ENCODE measurements around the gene TMEM150B. TPM values are rescaled to one million over a fixed set of nuclear protein-coding genes. Genes with fewer than 3 reads are reported as not detected.

The TMEM150B gene
- total RNA-seq, 1 donor from 2014 or later = 0.89 TPM

DNA sequence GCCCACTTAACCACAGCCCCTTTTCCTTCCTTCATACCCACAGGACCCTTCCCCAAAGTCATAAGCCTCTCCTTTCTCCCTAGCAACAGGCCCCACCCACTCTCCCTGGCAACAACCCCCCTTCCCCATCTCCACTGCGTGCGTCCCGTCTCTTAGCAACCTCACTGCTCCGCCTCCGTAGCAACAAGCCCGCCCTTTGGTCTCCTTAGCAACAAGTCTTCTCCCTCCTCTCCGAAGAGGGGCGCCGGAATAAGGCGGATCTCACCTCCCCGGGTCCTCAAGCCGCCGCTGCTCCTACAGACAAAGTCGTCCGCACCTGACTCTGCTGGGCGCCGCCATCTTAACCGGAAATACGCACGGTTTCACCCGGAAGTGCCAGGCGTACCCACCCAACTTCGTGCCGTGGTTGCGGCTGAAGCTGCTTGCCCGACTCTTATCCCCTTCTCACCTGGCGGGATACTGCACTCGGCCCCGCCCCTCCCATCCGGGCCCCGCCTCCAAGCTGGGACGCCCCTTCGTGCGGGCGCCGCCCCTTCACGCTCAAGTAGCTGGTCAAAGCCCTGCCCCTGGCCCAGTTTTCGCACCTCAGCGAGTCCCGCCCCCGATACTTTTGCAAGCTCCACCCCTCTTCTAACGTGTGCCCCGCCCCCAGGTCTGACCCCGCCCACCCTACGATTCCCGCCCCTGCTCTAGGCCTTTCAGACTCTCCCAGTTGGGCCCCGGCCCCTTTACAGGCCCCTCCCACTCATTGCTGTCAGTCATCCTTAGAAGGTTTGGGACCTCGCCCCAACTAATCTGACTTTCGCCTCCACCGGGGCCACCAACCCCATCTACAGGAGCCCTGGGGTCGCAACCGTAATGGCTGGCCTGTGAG is 45.1 kb downstream of the TMEM150B start, which contains the start of gene HSPBP1:
Gene HSPBP1 (minus strand): TSS at position 341 of the 874 bp plus-strand sequence. CDS start 502 bp downstream, outside the sequence.
- intact Hi-C loops (cut with micrococcal nuclease) = loop anchor here (1.0 kb wide), 5 partner anchors 21 to 816 kb away; partner anchors contain the start of genes FIZ1, KMT5C and PPP6R1

DNA sequence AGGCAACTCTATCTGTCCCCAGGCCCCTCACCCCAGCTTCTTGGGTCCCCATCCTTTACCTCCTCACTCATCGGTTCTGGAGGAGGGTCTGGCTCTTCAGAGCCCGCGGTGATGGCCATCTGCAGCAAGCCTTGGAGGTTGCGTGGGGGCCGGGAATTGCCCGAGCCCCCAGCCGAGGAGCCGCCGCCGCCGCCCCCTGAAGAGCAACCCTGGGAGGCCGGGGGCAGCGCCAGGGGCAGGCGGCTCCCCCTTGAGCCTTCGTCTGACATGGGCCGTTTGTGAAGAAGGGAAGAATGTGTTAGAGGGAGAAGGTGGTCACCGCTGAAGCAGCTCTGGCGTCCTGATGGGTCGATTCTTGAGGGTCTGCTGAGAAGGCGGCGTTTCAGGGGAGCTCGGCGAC is 45.8 kb downstream of the TMEM150B start:
- intact Hi-C loops (cut with micrococcal nuclease) = no loop called here

DNA sequence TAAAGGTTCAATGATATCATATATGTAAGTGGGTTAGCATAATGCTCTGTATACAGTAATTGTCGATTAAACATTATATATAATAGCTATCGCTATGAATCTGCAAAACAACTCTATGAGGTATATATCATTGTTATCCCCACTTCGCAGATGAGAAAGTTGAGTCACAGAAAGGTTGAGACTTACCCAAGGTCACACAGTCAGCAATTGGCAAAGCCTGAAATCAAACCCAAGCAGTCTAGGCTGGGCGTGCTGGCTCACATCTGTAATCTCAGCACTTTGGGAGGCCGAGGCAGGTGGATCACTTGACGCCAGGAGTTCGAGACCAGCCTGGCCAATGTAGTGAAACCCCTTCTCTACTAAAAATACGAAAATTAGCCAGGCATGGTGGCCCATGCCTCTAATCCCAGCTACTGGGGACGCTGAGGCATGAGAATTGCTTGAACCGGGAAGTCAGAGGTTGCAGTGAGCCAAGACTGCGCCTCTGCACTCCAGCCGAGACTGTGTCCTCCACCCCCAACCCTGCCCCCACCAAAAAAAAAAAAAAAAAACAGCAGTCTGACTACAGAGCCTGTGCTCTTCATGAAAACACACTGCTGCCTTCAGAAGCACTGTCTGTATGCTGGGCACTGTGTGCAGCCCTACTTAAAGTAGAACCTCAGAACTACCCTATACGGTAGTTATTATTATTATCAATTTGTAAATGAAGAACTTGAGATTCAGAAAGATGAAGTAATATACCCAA is 46.6 kb downstream of the TMEM150B start:
- intact Hi-C loops (cut with micrococcal nuclease) = no loop called here

DNA sequence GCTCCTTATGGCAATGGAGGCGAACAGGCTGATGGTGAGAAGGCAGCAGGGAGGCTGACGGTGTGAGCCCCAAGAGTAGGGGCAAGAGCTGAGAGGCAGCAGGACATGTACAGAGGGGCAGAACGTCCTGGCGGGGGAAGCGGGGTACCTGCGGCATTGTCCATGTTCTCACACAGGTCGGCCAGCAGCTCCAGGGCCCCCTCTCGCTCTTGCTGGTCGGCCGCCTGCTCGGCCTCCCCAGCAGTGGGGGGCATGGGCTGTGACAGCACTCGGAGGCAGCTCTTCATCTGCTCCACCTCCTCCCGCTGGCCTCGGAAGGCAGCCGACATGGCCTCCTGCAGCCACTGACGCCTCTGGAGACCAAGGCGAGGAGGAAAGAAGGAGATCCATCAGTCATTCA is 47.6 kb downstream of the TMEM150B start:
- intact Hi-C loops (cut with micrococcal nuclease) = no loop called here

DNA sequence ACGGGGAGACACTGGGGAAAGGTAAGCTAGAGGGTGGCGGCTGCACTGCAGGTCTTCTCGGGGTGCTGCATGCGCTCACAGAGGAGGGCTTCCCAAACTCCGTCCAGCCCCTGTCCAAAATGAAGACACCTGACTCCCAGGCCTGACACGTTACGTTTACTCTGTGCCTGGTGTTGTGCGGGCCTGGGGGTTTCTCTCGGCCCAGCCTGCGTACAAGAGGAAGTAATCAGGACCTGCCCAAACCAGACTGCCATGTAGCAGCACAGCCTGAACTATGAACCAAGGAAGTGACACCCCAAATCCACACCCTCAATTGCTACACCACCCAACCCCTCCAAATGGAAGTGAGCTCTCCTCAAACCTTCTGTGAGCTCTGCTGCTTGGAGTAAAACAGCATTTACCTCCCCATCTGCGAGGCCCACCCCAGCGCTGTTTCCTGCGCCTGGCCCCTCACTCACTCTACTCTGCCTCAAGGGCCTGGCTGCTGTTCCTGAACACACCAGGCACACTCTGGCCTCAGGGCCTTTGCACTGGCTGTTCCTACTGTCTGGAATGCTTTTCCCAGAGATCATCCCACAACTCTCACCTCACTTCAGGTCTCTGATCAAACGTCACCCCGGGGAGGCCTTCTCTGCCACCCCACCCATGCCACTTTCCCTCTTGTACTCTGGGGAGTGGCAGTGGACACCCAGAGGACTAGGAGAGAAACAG is 48.3 kb downstream of the TMEM150B start:
- intact Hi-C loops (cut with micrococcal nuclease) = no loop called here

DNA sequence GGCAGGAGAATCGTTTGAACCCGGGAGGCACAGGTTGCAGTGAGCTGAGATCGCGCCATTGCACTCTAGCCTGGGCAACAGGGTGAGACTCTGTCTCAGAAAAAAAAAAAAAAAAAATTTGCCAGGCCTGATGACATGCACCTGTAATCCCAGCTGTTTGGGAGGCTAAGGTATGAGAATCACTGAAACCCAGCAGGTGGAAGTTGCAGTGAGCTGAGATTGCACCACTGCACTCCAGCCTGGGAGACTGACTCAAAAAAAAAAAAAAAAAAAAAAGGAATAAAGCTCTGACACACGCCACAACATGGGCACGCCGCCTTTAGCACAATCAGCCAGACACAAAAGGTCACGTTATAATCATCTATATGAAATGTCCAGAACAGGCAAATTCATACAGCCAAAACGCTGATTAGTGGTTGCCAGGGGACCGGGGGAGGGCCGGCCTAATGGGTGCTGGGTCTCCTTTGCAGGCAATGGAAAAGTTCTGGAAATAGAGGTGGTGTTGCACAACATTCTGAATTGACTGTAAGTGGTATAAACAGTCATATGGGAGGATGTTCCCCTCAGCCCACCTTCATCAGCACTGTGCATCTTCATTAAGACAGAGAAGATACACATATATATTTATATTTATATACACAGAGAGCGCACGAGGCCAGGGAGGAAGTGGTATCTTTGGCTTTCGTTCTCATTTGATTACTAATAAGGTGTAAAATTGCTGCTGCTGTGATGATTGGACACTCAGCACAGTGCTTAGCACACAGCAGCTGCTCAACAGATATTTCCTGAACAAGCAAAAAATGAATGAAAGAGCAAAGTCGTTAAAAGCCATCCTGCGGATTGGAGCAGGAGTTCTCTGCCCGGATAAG is 49.1 kb downstream of the TMEM150B start:
- intact Hi-C loops (cut with micrococcal nuclease) = no loop called here

DNA sequence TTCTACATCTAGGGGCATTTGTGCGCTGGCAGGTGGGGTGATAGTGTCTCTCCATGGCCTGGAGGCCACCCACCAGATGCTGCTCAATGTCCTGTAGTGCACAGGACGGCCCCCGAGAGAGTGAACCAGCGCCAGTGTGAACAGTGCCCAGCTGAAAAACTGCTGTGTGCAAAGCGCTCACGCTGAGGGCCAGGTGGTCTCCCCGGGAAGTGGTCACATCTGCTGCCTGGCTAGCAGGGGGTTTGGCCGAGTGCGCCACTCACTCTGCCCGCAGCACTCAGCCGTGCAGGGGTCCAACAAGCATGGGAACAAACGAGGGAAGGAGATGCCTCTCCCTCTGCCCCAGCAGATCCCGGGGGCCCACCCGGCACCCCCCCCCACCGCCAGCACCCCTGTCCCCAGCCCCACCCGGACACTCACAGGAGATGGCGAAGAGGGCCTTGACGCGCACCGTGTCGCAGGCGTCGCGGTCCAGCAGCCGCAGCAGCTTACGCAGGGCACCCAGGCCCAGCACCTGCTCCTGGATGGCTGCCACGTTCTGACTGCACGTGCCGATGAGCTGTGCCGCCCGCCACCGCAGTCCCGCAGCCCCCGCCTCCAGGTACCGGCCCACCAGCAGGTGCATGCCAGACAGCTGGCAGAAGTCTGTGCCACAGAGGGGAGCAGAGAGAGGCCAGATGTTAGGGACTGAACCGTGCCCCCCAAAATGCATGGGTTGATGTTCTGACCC is 51.0 kb downstream of the TMEM150B start:
- intact Hi-C loops (cut with micrococcal nuclease) = no loop called here

DNA sequence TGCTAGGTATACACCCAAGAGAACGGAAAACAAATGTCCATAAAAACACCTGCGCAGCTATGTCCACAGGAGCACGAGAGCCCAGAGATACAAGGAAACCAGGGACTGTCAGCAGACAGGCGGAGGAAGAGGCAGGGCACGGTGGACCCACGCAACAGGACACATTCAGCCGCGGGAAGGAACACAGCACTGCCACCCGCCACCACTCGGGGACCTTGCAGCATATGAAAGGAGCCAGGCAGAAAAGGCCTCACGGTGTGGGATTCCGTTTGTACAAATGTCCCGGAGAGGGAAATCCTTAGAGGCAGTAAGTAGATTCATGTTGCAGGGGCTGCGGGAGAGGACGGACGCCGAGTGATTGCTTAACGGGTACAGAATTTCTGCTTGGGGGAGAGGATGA is 53.0 kb downstream of the TMEM150B start:
- intact Hi-C loops (cut with micrococcal nuclease) = no loop called here

DNA sequence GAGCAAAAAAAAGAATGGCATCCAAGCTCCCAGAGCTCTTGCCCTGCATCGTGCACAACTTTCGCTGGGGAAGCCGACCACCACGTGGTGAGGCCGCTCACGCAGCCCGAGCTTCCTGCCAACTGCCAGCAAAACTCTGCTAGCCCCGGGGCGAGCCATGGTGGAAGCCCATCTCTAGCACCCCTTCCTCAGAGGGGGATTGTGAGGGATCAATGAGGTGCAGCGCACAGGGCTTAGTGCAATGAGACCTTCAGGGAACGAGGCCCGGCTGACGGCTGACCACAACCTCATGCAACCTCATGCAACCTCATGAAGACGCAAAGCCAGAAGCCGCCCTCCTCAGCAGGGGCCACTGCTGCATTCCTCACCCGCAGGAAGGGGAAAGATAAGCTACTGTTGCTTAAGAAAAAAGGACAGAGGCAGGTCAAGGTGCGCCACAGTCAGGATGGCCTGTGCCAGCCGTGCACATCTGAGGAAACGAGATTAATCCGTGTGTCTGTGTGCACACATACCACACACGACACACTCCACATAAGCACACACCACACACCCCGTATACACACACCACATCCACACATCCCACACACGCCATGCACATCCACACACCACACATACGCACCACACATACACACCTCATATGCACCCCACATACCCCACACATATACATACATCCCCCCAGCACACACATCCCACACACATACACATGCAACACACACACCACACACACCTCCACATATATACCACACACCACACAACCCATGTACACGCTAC is 54.8 kb downstream of the TMEM150B start:
- intact Hi-C loops (cut with micrococcal nuclease) = no loop called here

DNA sequence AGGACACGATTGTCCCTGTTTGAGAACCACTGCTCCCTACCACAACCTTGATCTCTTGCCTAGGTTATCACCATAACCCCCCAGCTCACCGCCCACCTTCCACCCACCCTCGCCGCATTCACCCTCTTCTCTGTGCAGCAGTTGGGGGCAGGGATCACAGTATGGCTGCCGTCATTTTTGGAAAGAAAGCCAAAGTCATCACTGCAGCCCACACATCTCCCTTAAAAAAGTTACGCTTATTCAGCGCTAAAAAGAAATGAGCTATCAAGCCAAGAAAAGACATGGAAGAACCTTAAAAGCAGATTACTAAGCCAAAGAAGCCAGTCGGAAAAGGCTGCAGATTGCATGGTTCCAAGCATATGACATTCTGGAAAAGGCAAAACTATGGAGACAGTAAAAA is 55.8 kb downstream of the TMEM150B start:
- intact Hi-C loops (cut with micrococcal nuclease) = no loop called here

DNA sequence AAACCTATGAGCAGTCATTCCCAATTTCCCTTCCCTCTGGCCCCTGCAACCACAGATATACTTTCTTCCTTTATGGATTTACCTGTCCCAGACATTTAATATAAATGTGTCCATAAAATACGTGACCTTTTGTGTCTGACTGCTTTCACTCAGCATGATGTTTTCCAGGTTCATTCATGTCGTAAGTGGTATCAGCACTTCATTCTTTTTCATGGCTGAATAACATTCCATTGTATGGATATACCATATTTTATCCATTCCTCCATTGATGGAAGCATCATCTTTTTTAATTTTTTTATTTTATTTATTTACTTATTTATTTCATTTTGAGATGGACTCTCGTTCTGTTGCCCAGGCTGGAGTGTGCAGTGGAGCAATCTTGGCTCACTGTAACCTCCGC is 58.3 kb downstream of the TMEM150B start:
- intact Hi-C loops (cut with micrococcal nuclease) = no loop called here

DNA sequence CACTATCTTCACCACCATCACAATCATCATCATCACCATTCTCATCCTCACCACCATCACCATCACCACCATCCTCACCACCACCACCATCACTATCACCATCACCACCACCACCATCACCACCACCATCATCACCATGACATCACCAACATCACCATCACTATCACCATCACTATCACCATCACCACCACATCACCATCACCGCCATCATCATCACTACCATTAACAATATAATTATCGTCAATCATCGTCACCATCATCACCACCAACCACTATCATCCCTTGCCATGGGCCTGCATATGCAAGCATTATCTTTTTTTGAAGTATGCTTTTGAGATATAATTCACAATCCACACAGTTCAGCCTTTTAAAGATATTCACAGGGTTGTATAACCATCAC is 58.7 kb downstream of the TMEM150B start:
- intact Hi-C loops (cut with micrococcal nuclease) = no loop called here

DNA sequence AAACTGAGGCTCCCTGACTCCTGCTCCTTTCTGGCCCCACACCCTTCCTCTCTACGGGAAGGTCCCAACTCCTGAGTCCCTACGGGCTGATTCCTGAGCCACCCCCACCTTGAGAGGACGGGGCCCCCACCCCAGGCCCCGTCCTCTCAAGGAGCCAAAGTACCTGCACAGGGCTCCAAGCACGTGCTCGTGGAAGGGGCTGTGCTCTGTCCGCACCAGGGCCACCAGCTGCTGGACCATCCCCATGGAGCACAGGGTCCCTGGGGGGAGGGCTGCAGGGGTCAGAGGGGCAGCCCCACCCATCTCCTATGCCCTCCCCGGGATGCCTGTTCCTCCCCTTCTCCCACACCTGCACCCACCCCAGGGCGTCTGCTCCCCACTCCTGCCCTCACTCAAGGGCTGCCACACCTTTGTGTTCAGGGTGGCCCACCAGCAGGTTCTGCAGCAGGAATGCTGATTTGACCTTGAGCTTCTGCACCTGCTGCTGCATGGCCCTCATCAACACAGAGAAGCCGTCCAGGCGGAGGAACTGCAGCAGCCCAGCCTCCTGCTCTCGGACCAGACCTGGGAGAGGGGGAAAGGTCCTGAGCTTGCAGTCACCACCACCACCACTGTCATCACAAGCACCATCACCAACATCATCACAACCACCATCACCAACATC is 59.3 kb downstream of the TMEM150B start:
- intact Hi-C loops (cut with micrococcal nuclease) = no loop called here

DNA sequence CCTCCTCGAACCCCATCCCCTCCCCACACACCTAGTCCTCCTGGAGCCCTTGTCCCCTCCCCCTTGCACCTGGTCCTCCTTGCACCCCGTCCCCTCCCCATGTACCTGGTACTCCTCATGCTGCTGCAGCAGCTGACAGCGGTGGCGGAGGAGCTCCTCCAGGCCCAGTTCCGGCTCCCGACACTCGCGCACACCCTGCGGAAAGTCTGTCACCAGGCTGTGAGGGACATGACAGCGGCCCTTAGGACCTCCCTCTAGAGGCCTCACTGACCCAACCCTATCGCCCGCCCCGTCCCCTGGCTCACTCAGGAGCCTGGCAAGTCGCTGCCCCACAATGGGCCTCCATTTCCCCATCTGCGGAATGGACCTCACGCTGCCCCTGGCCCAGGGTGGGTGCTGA is 60.0 kb downstream of the TMEM150B start:
- intact Hi-C loops (cut with micrococcal nuclease) = no loop called here

DNA sequence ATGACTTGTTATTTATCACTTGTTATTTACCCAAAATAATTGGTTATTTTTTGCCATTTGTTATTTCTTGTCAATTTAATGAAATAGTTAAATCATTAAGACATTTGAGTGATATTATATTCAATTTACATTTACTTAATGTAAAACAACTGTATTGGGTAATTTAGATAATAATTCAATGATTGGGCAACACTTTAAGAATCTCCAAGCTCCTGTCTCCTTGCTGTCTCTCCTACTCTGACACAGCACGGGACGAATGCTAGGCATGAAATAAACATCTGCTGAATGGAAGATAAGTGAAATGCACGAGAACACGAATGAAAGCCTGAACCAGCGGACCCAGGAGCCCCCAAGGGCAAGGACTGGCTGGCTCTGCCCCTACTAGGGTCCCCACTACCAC is 60.6 kb downstream of the TMEM150B start:
- intact Hi-C loops (cut with micrococcal nuclease) = no loop called here
